ENCODE data around the gene ZNF579. TPM values are rescaled to one million over a fixed set of nuclear protein-coding genes. Genes with fewer than 3 reads are reported as not detected.
A peak's percentile ranks its signal among the peaks of the same experiment; 100 is the strongest.

Gene ZNF579
- total and polyA plus RNA-seq, 9 donors = 4.7 to 18.5 (median 13.2) TPM

DNA sequence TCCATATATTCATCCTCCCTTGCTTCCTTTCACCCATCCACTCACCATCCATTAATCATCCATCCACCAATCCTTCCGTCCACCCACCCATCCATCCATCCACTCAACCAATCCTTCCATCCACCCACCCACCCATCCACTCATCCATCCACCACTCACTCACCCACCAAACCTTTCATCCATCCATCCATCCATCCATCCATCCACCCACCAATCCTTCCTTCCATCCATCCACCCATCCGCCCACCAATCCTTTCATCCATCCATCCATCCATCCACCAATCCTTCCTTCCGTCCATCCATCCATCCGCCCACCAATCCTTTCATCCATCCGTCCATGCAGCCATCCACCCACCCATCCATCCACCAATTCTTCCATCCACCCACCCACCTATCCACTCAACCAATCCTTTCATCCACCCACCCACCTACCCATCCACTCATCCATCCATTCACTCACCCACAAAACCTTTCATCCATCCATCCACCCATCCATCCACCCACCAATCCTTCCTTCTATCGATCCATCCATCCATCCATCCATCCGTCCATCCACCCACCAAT, 38.3 kb downstream of the ZNF579 start:
- WGBS (ENCODE audit: insufficient coverage) = 89% methylated on average over 7 of the region's 7 CpGs
- H3K4me3 ChIP-seq (ENCODE audit: low read length) = no peak overlapping the region
- H3K9me3 ChIP-seq (replicated peaks; ENCODE audit: control insufficient read depth, low read depth, low read length) = no peaks in the 10 kb centered on the region
- H3K36me3 ChIP-seq (ENCODE audit: control insufficient read depth, insufficient read depth, low read length) = no peaks in the 10 kb centered on the region
- no peak for DNase-seq
- peaks cover 58% of the 10 kb centered on the region for H3K4me1 ChIP-seq (ENCODE audit: control insufficient read depth, insufficient read depth, low read length)
- H3K27ac ChIP-seq (ENCODE audit: low read length) = no peak overlapping the region
- peaks cover 7% of the 10 kb centered on the region for H3K27me3 ChIP-seq (ENCODE audit: control insufficient read depth, insufficient read depth, low read length)

DNA sequence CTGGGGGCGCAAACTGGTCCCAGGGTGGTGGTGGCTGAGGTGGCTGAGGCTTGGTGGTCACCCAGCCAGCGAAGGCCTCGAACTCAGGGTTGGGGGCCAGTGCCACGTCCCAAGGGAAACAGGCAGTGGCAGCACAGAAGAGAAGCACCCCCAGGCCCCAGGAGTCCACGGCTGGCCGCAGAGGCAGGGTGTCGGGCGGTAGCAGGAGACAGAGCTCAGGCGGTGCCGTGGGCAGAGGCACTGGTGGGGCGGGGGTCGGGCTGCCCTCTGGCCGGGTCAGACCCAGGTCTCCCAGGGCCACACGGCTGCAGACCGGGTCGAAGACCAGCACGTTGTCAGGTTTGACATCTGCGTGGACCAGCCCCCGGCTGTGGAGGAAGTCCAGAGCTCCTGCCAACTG, 39.6 kb downstream of the ZNF579 start:
- WGBS (ENCODE audit: insufficient coverage) = 76% methylated on average over 19 of the region's 19 CpGs
- no peak for DNase-seq
- no peaks in the 10 kb centered on the region for H3K9me3 ChIP-seq (replicated peaks; ENCODE audit: control insufficient read depth, low read depth, low read length)
- no peak overlapping the region for H3K27ac ChIP-seq (ENCODE audit: low read length)
- H3K4me1 ChIP-seq (ENCODE audit: control insufficient read depth, insufficient read depth, low read length) = peaks cover 55% of the 10 kb centered on the region
- no peak overlapping the region for H3K4me3 ChIP-seq (ENCODE audit: low read length)
- peaks cover 7% of the 10 kb centered on the region for H3K27me3 ChIP-seq (ENCODE audit: control insufficient read depth, insufficient read depth, low read length)
- H3K36me3 ChIP-seq (ENCODE audit: control insufficient read depth, insufficient read depth, low read length) = no peaks in the 10 kb centered on the region

DNA sequence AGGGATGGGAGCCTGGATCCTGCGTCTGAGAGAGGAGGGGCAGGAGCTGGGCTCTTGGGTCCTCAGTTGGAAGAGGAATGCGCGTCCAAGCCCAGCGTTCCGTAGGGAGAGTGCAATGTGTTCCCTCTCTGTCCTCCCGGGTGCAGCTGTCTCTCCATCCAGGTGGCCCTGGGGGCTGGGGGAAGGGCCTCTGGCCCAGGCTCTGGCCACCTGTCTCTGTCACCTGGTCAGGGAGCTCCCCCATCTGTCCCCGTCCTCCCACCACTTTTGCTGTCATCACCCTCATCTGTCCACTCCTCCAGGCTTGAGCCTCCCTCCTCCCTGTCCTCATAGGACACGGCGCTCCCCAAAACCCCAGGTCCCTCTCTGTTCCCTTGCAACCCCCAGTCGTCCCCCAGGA, 40.0 kb downstream of the ZNF579 start:
- Histone ChIP-seq H3K9me3 (replicated peaks; ENCODE audit: control insufficient read depth, low read depth, low read length) (no peaks in the 10 kb centered on the region), H3K27ac (ENCODE audit: low read length) (no peak overlapping the region), H3K27me3 (ENCODE audit: control insufficient read depth, insufficient read depth, low read length) (peaks cover 6% of the 10 kb centered on the region), H3K4me3 (ENCODE audit: low read length) (no peak overlapping the region), H3K36me3 (ENCODE audit: control insufficient read depth, insufficient read depth, low read length) (no peaks in the 10 kb centered on the region), H3K4me1 (ENCODE audit: control insufficient read depth, insufficient read depth, low read length) (peaks cover 50% of the 10 kb centered on the region)
- DNase-seq = peak; percentile 73
- WGBS (ENCODE audit: insufficient coverage) = 9% methylated on average over 8 of the region's 10 CpGs

DNA sequence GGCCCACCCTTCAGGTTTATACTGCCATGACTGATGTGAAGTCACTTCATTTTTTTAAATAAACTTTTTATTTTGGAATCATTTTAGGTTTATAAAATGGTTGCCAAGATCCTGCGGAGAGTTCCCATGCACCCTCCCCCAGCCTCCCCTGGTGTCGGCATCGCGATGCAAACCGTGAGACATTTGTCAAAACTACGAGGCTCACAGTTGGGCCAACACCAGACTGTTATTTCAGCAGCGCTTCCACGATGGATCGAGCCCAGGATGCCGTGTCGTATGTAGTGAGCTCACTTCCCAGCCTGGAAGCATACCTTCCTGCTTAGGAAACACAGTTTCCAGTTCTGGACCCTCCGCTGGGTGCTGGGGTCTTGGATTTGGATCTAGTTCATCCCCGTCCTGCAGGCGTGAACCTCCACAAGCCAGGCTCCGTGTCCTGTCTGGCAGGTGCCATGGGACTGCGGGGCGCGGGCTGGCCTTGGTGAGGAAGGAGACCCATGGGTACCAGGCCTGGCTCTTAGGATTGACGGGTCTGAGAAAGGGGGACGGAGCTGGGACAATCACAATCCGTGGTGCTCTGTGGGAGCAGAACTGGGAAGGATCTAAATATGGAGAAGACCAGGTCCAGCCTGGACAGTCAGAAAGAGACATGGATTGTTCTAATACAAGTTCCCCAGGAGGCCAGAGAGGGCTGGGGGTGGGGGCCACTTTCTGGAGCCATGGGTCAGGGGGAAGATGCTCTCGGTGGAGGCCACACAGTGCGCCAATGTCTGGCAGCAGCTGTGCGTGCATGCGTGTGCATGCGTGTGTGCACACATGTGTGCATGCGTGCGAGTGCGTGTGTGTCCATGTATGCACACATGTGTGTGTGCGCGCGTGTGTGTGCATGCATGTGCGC, 41.3 kb downstream of the ZNF579 start:
- Histone ChIP-seq H3K36me3 (ENCODE audit: control insufficient read depth, insufficient read depth, low read length) (no peaks in the 10 kb centered on the region), H3K27ac (ENCODE audit: low read length) (no peak overlapping the region), H3K4me3 (ENCODE audit: low read length) (no peak overlapping the region), H3K4me1 (ENCODE audit: control insufficient read depth, insufficient read depth, low read length) (peaks cover 45% of the 10 kb centered on the region), H3K9me3 (replicated peaks; ENCODE audit: control insufficient read depth, low read depth, low read length) (no peaks in the 10 kb centered on the region), H3K27me3 (ENCODE audit: control insufficient read depth, insufficient read depth, low read length) (no peaks in the 10 kb centered on the region)
- 74% methylated on average over 32 of the region's 33 CpGs for WGBS (ENCODE audit: insufficient coverage)
- no peak for DNase-seq

DNA sequence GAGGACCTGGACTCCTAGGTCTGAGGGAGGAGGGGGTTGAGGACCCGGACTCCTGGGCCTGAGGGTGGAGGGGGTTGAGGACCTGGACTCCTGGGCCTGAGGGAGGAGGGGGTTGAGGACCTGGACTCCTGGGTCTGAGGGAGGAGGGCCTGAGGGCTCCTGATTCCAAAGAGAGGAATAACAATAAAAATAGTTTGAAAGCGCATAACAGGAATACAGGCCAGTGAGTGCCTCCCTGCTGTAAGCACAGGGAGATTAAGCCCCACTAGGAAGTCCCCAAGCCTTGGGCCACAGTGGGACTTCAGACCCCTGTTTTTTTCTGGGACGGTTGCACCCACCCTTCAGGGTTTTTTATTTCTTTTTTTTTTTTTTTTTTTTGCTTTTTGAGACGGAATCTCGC, 42.5 kb downstream of the ZNF579 start:
- 44% methylated on average over 2 of the region's 5 CpGs for WGBS (ENCODE audit: insufficient coverage)
- Histone ChIP-seq H3K27me3 (ENCODE audit: control insufficient read depth, insufficient read depth, low read length) (no peaks in the 10 kb centered on the region), H3K27ac (ENCODE audit: low read length) (peak overlapping the region; percentile 76), H3K4me3 (ENCODE audit: low read length) (no peak overlapping the region), H3K4me1 (ENCODE audit: control insufficient read depth, insufficient read depth, low read length) (peaks cover 45% of the 10 kb centered on the region), H3K36me3 (ENCODE audit: control insufficient read depth, insufficient read depth, low read length) (no peaks in the 10 kb centered on the region), H3K9me3 (replicated peaks; ENCODE audit: control insufficient read depth, low read depth, low read length) (no peaks in the 10 kb centered on the region)
- no peak for DNase-seq

DNA sequence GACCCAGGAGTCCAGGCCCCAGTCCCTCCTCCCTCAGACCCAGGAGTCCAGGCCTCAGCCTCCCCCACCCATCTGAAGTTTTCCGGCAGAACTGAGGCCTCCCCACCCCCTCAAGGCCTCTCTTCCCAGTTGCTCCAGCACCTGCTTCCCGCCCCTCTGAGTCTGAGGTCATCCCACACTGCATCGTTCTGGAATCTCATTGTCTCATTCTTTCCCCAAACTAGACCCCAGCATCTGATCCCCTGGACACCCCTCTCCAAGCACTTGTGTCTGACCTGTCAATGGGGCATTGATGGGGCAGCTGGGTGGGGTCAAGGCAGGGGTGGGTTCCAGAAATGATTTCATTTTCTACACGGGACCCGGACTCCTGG, 42.9 kb downstream of the ZNF579 start:
- peak; percentile 92 for DNase-seq
- peaks cover 45% of the 10 kb centered on the region for H3K4me1 ChIP-seq (ENCODE audit: control insufficient read depth, insufficient read depth, low read length)
- peak overlapping the region; percentile 76 for H3K27ac ChIP-seq (ENCODE audit: low read length)
- H3K36me3 ChIP-seq (ENCODE audit: control insufficient read depth, insufficient read depth, low read length) = no peaks in the 10 kb centered on the region
- 19% methylated on average over 4 of the region's 5 CpGs for WGBS (ENCODE audit: insufficient coverage)
- no peaks in the 10 kb centered on the region for H3K9me3 ChIP-seq (replicated peaks; ENCODE audit: control insufficient read depth, low read depth, low read length)
- no peaks in the 10 kb centered on the region for H3K27me3 ChIP-seq (ENCODE audit: control insufficient read depth, insufficient read depth, low read length)
- H3K4me3 ChIP-seq (ENCODE audit: low read length) = no peak overlapping the region

DNA sequence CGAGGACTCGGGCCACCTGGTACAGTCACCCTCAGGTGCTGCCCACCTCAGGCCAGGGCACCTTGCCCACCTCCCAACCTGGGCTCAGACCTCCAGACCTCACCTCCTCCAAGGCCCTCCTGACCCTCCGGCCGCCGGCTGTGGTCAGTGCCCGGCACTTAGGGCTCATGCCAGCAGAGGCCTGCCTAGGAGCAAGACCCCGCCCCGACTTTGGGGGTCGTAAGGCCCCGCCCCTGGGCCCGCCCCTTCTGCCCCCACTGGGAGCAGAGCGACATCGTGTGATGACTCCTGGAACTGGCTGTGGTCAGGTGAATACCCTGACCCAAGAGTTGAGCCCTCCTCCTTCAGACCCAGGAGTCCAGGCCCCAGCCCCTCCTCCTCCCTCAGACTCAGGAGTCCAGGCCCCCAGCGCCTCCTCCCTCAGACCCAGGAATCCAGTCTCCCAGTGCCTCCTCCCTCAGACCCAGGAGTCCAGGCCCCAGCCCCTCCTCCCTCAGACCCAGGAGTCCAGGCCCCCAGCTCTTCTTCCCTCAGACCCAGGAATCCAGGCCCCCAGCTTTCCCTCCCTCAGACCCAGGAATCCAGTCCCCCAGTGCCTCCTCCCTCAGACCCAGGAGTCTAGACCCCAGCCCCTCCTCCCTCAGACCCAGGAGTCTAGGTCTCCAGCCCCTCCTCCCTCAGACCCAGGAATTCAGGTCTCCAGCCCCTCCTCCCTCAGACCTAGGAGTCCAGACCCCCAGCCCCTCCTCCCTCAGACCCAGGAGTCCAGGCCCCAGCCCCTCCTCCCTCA, 43.5 kb downstream of the ZNF579 start, which contains the start of gene SBK2:
TSS of gene SBK2 (minus strand) at position 183 of the 790 bp plus-strand sequence. CDS start 839 bp downstream, outside the sequence.
- peak within 1 kb of the TSS; percentile 10 for H3K4me3 ChIP-seq (ENCODE audit: low read length)
- H3K36me3 ChIP-seq (ENCODE audit: control insufficient read depth, insufficient read depth, low read length) = no peaks in the 10 kb centered on the region
- peaks cover 45% of the 10 kb centered on the region for H3K4me1 ChIP-seq (ENCODE audit: control insufficient read depth, insufficient read depth, low read length)
- DNase-seq = no peak
- no peaks in the 10 kb centered on the region for H3K9me3 ChIP-seq (replicated peaks; ENCODE audit: control insufficient read depth, low read depth, low read length)
- peak within 1 kb of the TSS; percentile 76 for H3K27ac ChIP-seq (ENCODE audit: low read length)
- H3K27me3 ChIP-seq (ENCODE audit: control insufficient read depth, insufficient read depth, low read length) = no peaks in the 10 kb centered on the region
- WGBS (ENCODE audit: insufficient coverage) = 23% methylated on average over 14 of the region's 14 CpGs

DNA sequence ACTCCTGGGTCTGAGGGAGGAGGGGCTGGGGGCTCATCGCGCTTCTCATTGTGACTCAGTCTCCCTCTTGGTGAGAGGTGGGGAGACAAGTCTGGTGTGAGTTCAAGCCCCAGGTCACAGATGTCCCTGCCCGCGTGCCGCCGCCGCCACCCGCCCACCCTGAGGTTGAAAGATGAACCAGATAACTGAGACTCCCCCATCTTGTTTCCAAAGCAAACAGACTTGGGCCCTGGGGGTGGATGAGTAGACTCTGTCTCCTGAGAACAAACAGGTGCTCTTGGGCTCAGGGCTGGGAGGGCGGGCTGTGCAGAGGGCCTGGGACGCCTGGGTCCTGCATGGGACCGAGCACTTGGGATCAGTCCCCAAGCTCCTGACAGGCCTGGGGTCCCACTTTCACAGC, 44.3 kb downstream of the ZNF579 start:
- H3K9me3 ChIP-seq (replicated peaks; ENCODE audit: control insufficient read depth, low read depth, low read length) = no peaks in the 10 kb centered on the region
- H3K27me3 ChIP-seq (ENCODE audit: control insufficient read depth, insufficient read depth, low read length) = no peaks in the 10 kb centered on the region
- H3K4me1 ChIP-seq (ENCODE audit: control insufficient read depth, insufficient read depth, low read length) = peaks cover 45% of the 10 kb centered on the region
- H3K27ac ChIP-seq (ENCODE audit: low read length) = no peak overlapping the region
- no peak overlapping the region for H3K4me3 ChIP-seq (ENCODE audit: low read length)
- WGBS (ENCODE audit: insufficient coverage) = 80% methylated on average over 1 of the region's 11 CpGs
- no peaks in the 10 kb centered on the region for H3K36me3 ChIP-seq (ENCODE audit: control insufficient read depth, insufficient read depth, low read length)
- DNase-seq = no peak

DNA sequence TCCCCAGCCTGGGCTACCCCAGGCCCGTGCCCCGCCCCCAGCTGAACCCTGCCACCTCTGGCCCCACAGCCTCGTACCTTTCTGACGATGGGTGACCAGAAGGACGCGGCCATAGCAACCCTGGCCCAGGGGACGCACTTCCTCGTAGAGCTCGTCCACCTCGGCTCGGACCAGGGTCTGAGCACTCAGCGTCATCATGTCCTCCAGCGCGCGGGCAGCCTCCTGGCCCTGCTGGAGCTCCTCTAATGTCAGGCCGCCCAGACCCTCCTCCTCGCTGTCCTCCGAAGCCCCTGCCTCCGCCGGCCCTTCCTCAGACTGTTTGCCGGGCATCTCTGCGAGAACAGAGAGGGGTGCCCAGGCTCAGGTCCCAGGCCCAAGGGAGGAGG, 44.7 kb downstream of the ZNF579 start:
- Histone ChIP-seq H3K9me3 (replicated peaks; ENCODE audit: control insufficient read depth, low read depth, low read length) (no peaks in the 10 kb centered on the region), H3K27me3 (ENCODE audit: control insufficient read depth, insufficient read depth, low read length) (no peaks in the 10 kb centered on the region), H3K4me3 (ENCODE audit: low read length) (no peak overlapping the region), H3K4me1 (ENCODE audit: control insufficient read depth, insufficient read depth, low read length) (peaks cover 43% of the 10 kb centered on the region), H3K36me3 (ENCODE audit: control insufficient read depth, insufficient read depth, low read length) (no peaks in the 10 kb centered on the region), H3K27ac (ENCODE audit: low read length) (no peak overlapping the region)
- WGBS (ENCODE audit: insufficient coverage) = 74% methylated on average over 22 of the region's 22 CpGs
- DNase-seq = no peak
